H1 (cell line): Measurements from ENCODE around the gene EXD3. TPM values are rescaled to one million over a fixed set of nuclear protein-coding genes. Genes with fewer than 3 reads are reported as not detected.

Experiments
- CTCF ChIA-PET: fragments of 300-600 bp; sonication (Branson Sonifier 250); formaldehyde crosslinking; loops from one replicate; lab custom pipeline; 2021; ENCODE audit not compliant: partially characterized antibody; lab: Charles Lee
- POLR2A ChIA-PET: fragments of 300-600 bp; sonication (Branson Sonifier 250); formaldehyde crosslinking; loops from one replicate; lab custom pipeline; 2021; ENCODE audit warnings: inconsistent platforms; ENCODE audit not compliant: partially characterized antibody; lab: Charles Lee
- DNase-seq, 2 experiments: peaks; one replicate each; pipeline versions ENCODE4 v3.0.0 to v3.0.0-alpha.2; 2010 to 2022; ENCODE audit warnings: low spot score in 2 of 2, low read depth in 1 of 2, mixed read lengths in 1 of 2
- FAIRE-seq: peaks from 2 replicates; lab custom pipeline; 2011; peaks lifted over from hg19 to GRCh38; lab: Jason Lieb, UNC
- H2AFZ ChIP-seq: 2 replicates; pipeline ENCODE4 v1.8.1; 2012; ENCODE audit warnings: low read length, inconsistent platforms
- H2AK5ac ChIP-seq: 2 replicates; pipeline ENCODE4 v1.6.1; 2013; ENCODE audit warnings: low read depth, low read length
- H2BK120ac ChIP-seq: replicated peaks from 2 replicates; pipeline ENCODE3; 2013; ENCODE audit warnings: low read depth, low read length, inconsistent platforms
- H2BK12ac ChIP-seq: 2 replicates; pipeline ENCODE4 v1.6.1; 2013; ENCODE audit warnings: low read depth, low read length
- H2BK15ac ChIP-seq: 2 replicates; pipeline ENCODE4 v1.6.1; 2013; ENCODE audit warnings: low read length
- H2BK20ac ChIP-seq: 2 replicates; pipeline ENCODE4 v1.6.1; 2013; ENCODE audit warnings: low read length
- H2BK5ac ChIP-seq: 2 replicates; pipeline ENCODE4 v1.6.1; 2013; ENCODE audit warnings: low read depth, low read length
- H3K14ac ChIP-seq: 2 replicates; pipeline ENCODE4 v1.6.1; 2013; ENCODE audit warnings: inconsistent platforms; ENCODE audit not compliant: insufficient read length
- H3K18ac ChIP-seq: 2 replicates; pipeline ENCODE4 v1.6.1; 2013; ENCODE audit warnings: low read length; ENCODE audit errors: extremely low read depth
- H3K23ac ChIP-seq: 2 replicates; pipeline ENCODE4 v1.6.1; 2013; ENCODE audit warnings: inconsistent platforms; ENCODE audit not compliant: insufficient read length
- H3K23me2 ChIP-seq: 2 replicates; pipeline ENCODE4 v1.6.1; 2013; ENCODE audit warnings: low read depth, low read length
- H3K27ac ChIP-seq: 2 replicates; pipeline ENCODE4 v1.6.1; 2011; ENCODE audit warnings: low read depth, low read length, inconsistent platforms
- H3K27me3 ChIP-seq, 4 experiments: replicated peaks in 1 of 4; 1 replicate in 1 of 4; 2 replicates in 3 of 4; pipeline versions ENCODE4 v1.6.1 to v1.8.1; 2011 to 2013; ENCODE audit warnings: low read length in 3 of 4, mild to moderate bottlenecking in 3 of 4, inconsistent platforms in 2 of 4, mixed read lengths in 2 of 4, moderate library complexity in 1 of 4; ENCODE audit not compliant: control insufficient read depth in 3 of 4, insufficient read depth in 3 of 4; ENCODE audit errors: extremely low read depth in 1 of 4
- H3K36me3 ChIP-seq, 4 experiments: 2 replicates each; pipeline versions ENCODE4 v1.6.1 to v1.8.1; 2011 to 2013; ENCODE audit warnings: mild to moderate bottlenecking in 4 of 4, low read length in 3 of 4, moderate library complexity in 2 of 4, control low read depth in 1 of 4, inconsistent platforms in 1 of 4; ENCODE audit not compliant: insufficient read depth in 4 of 4, control insufficient read depth in 2 of 4
- H3K4ac ChIP-seq: replicated peaks from 2 replicates; pipeline ENCODE3; 2013; ENCODE audit warnings: low read length, low read depth, mixed read lengths, inconsistent platforms; ENCODE audit not compliant: insufficient read length
- H3K4me1 ChIP-seq, 4 experiments: replicated peaks in 1 of 4; 1 replicate in 1 of 4; 2 replicates in 3 of 4; pipeline versions ENCODE4 v1.6.1 to v1.8.1; 2011 to 2013; ENCODE audit warnings: low read length in 3 of 4, inconsistent platforms in 2 of 4, mixed read lengths in 1 of 4; ENCODE audit not compliant: insufficient read depth in 4 of 4, control insufficient read depth in 3 of 4
- H3K4me2 ChIP-seq, 2 experiments: 2 replicates each; pipeline versions ENCODE4 v1.6.1 to v1.8.1; 2011 to 2013; ENCODE audit warnings: low read depth in 2 of 2, low read length in 2 of 2, control low read depth in 1 of 2, inconsistent platforms in 1 of 2, mild to moderate bottlenecking in 1 of 2; ENCODE audit not compliant: insufficient read depth in 1 of 2
- H3K4me3 ChIP-seq, 4 experiments: fragments of 200-600, 300-600 bp in 1 of 4; sonication (generic), shearing (Covaris generic), sonication (Bioruptor Twin) in 1 of 4; 2 replicates each; pipeline versions ENCODE4 v1.5.1 to v1.8.1; 2011 to 2016; ENCODE audit warnings: low read length in 4 of 4, low read depth in 3 of 4, control low read depth in 2 of 4, inconsistent platforms in 2 of 4, mild to moderate bottlenecking in 2 of 4, mixed read lengths in 1 of 4, moderate library complexity in 1 of 4; ENCODE audit not compliant: insufficient read depth in 2 of 4; ENCODE audit errors: extremely low read depth in 1 of 4
- H3K56ac ChIP-seq: replicated peaks from 2 replicates; pipeline ENCODE3; 2013; ENCODE audit warnings: low read depth, mild to moderate bottlenecking, mixed read lengths, low read length, inconsistent platforms; ENCODE audit not compliant: insufficient read length
- H3K79me1 ChIP-seq: 2 replicates; pipeline ENCODE4 v1.6.1; 2013; ENCODE audit warnings: low read depth, low read length, control low read depth
- H3K79me2 ChIP-seq, 2 experiments: 2 replicates each; pipeline versions ENCODE4 v1.6.1 to v1.8.1; 2012 to 2013; ENCODE audit warnings: low read length in 2 of 2, mild to moderate bottlenecking in 2 of 2, inconsistent platforms in 1 of 2; ENCODE audit not compliant: insufficient read depth in 2 of 2, control insufficient read depth in 1 of 2
- H3K9ac ChIP-seq, 4 experiments: replicated peaks in 1 of 4; 1 replicate in 1 of 4; 2 replicates in 3 of 4; pipeline versions ENCODE4 v1.6.1 to v1.8.1; 2011 to 2013; ENCODE audit warnings: low read depth in 3 of 4, low read length in 3 of 4, control low read depth in 2 of 4, mild to moderate bottlenecking in 2 of 4, moderate library complexity in 2 of 4, inconsistent platforms in 1 of 4; ENCODE audit errors: extremely low read depth in 1 of 4
- H3K9me3 ChIP-seq, 2 experiments: 2 replicates each; pipeline versions ENCODE4 v1.6.1 to v1.8.1; 2012 to 2013; ENCODE audit warnings: mild to moderate bottlenecking in 2 of 2, moderate library complexity in 2 of 2, control low read depth in 1 of 2, inconsistent platforms in 1 of 2, low read depth in 1 of 2, low read length in 1 of 2, mixed read lengths in 1 of 2; ENCODE audit not compliant: insufficient read depth in 2 of 2
- H4K20me1 ChIP-seq, 2 experiments: replicated peaks in 1 of 2; 2 replicates each; pipeline versions ENCODE3 to v1.8.1; 2011 to 2013; ENCODE audit warnings: inconsistent platforms in 2 of 2, low read length in 2 of 2, mild to moderate bottlenecking in 1 of 2; ENCODE audit not compliant: insufficient read depth in 2 of 2, control insufficient read depth in 1 of 2
- H4K5ac ChIP-seq: 2 replicates; pipeline ENCODE4 v1.6.1; 2013; ENCODE audit warnings: low read length, low read depth, mixed read lengths, inconsistent platforms; ENCODE audit not compliant: insufficient read length
- H4K8ac ChIP-seq: 2 replicates; pipeline ENCODE4 v1.8.0; 2013; ENCODE audit warnings: mild to moderate bottlenecking, moderate library complexity, low read length, inconsistent platforms; ENCODE audit not compliant: insufficient read depth; ENCODE audit errors: extremely low read depth
- H4K91ac ChIP-seq: replicated peaks from 2 replicates; pipeline ENCODE3; 2013; ENCODE audit warnings: low read length, mixed read lengths, inconsistent platforms; ENCODE audit not compliant: insufficient read length
- BRCA1 ChIP-seq: IDR thresholded peaks from 2 replicates; pipeline ENCODE4 v1.6.1; 2012; ENCODE audit warnings: low read depth, low read length, improper control_type of control experiment
- CREB1 ChIP-seq: IDR thresholded peaks from 2 replicates; pipeline ENCODE4 v1.6.1; 2012; ENCODE audit warnings: inconsistent platforms
- EZH2 ChIP-seq: fragments of 200-600 bp; sonication (generic); IDR thresholded peaks from 2 replicates; pipeline ENCODE4 v1.7.1; 2012; ENCODE audit warnings: low read depth, mild to moderate bottlenecking, moderate library complexity, low read length, inconsistent platforms; ENCODE audit not compliant: severe bottlenecking
- JUN ChIP-seq: IDR thresholded peaks from 2 replicates; pipeline ENCODE4 v1.6.1; 2011; ENCODE audit warnings: low read depth, mild to moderate bottlenecking, improper control_type of control experiment, low read length
- POLR2AphosphoS5 ChIP-seq: IDR thresholded peaks from 2 replicates; pipeline ENCODE4 v1.6.1; 2011; ENCODE audit warnings: low read depth, low read length
- SAP30 ChIP-seq: fragments of 300-600 bp; sonication (generic); IDR thresholded peaks from 2 replicates; pipeline ENCODE4 v1.7.1; 2012; ENCODE audit warnings: low read length, moderate library complexity, mild to moderate bottlenecking, inconsistent platforms; ENCODE audit not compliant: insufficient read depth, insufficient replicate concordance
- TAF7 ChIP-seq: optimal IDR thresholded peaks from 2 replicates; pipeline ENCODE3; 2011; ENCODE audit warnings: low read depth, mild to moderate bottlenecking, inconsistent platforms, low read length, moderate library complexity, borderline replicate concordance
- WGBS, 2 experiments: shearing (Covaris generic) in 1 of 2; methylation state at CpG; one replicate each; pipeline versions ENCODE4 v1.1.6 to v1.1.7; 2013 to 2015; ENCODE audit warnings: low lambda C conversion rate in 2 of 2, mixed read lengths in 2 of 2, inconsistent platforms in 1 of 2, low coverage in 1 of 2, missing lambda C conversion rate in 1 of 2; ENCODE audit not compliant: insufficient replicate concordance in 2 of 2, insufficient coverage in 1 of 2, insufficient read length in 1 of 2; ENCODE audit errors: extremely low coverage in 1 of 2, missing lambda C conversion rate in 1 of 2; 5-methylcytosine and 5-hydroxymethylcytosine counted together
- polyA plus RNA-seq, 7 experiments: library from polyadenylated mRNA; depleted of rRNA in 3 of 7; stranded (reverse) in 5 of 7; unstranded in 2 of 7; fragments of >200 nt in 5 of 7; fragments of 200-250 nt in 2 of 7; gene quantifications; 1 replicate in 5 of 7; 2 replicates in 1 of 7; 4 replicates in 1 of 7; pipeline versions ENCODE4 v1.2.1 to v1.2.3, GENCODE V29; 2011 to 2013; ENCODE audit warnings: missing spikeins in 2 of 7, mixed read lengths in 2 of 7
- total RNA-seq: library from RNA; stranded (reverse); fragmentation: NEBNext Ultra II Directional; extraction: Animal tissue kit (Norgen Biotek cat#: 25700); gene quantifications from 2 replicates; pipeline ENCODE4 v1.2.1, GENCODE V29; 2021

EXD3 gene
- total and polyA plus RNA-seq, 2 of the 8 experiments (the other 6 are each of a cell fraction or from before 2014, with no cell fraction given), result 7.2 to 9.4 TPM

GRCh38 chr9:137353223-137354152 lies 69.5 kb downstream of the EXD3 start:
- H2BK12ac ChIP-seq, result no peak overlapping the region
- H2AK5ac ChIP-seq, result no peak overlapping the region
- H2AFZ ChIP-seq, result no peak overlapping the region
- H3K4ac ChIP-seq, result no peak overlapping the region
- H2BK120ac ChIP-seq, result no peak overlapping the region
- no peak overlapping the region for H2BK5ac ChIP-seq
- no peaks in the 10 kb centered on the region for H3K79me2 ChIP-seq
- no peaks in the 10 kb centered on the region for H3K4me1 ChIP-seq
- H3K14ac ChIP-seq, result no peak overlapping the region
- CTCF ChIA-PET, result no interaction called here
- H2BK15ac ChIP-seq, result no peak overlapping the region
- H3K18ac ChIP-seq, result no peak overlapping the region
- no peaks in the 10 kb centered on the region for H3K79me1 ChIP-seq
- POLR2A ChIA-PET, result interaction anchor here (0.9 to 1.2 kb wide), 2 partner anchors 29 to 43 kb away, joined by 3 read pairs; no protein-coding TSS in a partner anchor
- 92% methylated on average over 23 of the region's 43 CpGs; no CpG with 5 or more reads in 1 of the 2 experiments for WGBS, 2 experiments
- H3K23ac ChIP-seq, result no peak overlapping the region
- no peak for FAIRE-seq
- no peak overlapping the region for H4K5ac ChIP-seq
- no peaks in the 10 kb centered on the region for H4K20me1 ChIP-seq
- H3K4me3 ChIP-seq, result no peak overlapping the region
- no peak overlapping the region for H3K4me2 ChIP-seq
- DNase-seq, result no peak
- peaks cover 5% of the 10 kb centered on the region; the same call in 1 of the 2 replicates for H3K23me2 ChIP-seq
- no peak overlapping the region for H3K9ac ChIP-seq
- no peak overlapping the region for H3K27ac ChIP-seq
- H3K9me3 ChIP-seq, result peaks cover 34 to 85% of the 10 kb centered on the region in 2 experiments
- no peak overlapping the region for H4K91ac ChIP-seq
- H2BK20ac ChIP-seq, result no peak overlapping the region
- H3K27me3 ChIP-seq, result no peaks in the 10 kb centered on the region
- no peak overlapping the region for H4K8ac ChIP-seq
- no peaks in the 10 kb centered on the region for H3K36me3 ChIP-seq
- H3K56ac ChIP-seq, result no peak overlapping the region
- TF ChIP-seq TAF7 (no peak), BRCA1 (no peak), EZH2 (no peak), JUN (no peak), POLR2AphosphoS5 (no peak), SAP30 (no peak), CREB1 (no peak)
